Activated T-cell treated with anti-CD3 and anti-CD28 coated beads for 1 hour (primary cell): ENCODE measurements around the gene EIF4E1B.

Experiments
- DNase-seq: peaks from one replicate; pipeline ENCODE4 v3.0.0-alpha.2; 2020; ENCODE audit warnings: low read depth

The EIF4E1B gene

DNA sequence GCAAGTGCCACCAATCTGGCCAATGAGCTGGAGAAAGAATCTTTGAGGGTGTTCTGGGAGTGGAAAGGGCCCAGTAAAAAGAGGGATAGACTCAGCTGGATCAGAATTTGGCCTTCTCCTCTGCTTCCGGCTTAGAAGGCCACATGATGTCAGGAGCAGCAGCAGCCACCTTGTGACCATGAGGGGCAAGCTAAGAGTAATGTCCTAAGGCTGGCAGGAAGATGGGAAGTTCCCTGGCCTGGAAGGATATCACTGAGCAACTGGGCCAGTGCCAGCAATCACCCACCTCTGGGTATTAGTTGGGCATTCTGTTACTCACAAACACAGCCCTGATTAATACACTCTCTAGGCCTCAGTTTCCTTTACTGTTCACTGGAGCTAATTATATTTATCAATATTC, 61.0 kb downstream of the EIF4E1B start:
- DNase-seq: no peak

DNA sequence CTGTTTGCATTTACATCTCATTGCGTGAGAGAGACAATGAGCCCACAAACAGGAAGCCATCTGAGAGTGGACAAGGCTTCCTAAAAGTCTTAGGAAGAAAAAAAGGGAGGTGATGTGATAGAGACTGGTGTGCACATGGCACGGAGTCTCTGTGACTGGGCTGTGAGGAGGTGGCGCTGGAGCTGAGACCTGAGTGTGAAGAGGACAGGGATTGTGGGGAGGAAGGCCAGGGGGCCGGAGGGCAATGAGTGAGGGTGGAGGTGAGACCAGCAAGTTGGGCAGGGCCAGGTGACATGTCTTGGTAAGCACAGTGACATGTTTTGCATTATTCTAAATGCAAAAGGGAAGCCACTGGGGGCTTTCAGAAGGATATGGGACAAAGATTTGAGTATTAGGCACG, 61.9 kb downstream of the EIF4E1B start:
- DNase-seq: no peak

DNA sequence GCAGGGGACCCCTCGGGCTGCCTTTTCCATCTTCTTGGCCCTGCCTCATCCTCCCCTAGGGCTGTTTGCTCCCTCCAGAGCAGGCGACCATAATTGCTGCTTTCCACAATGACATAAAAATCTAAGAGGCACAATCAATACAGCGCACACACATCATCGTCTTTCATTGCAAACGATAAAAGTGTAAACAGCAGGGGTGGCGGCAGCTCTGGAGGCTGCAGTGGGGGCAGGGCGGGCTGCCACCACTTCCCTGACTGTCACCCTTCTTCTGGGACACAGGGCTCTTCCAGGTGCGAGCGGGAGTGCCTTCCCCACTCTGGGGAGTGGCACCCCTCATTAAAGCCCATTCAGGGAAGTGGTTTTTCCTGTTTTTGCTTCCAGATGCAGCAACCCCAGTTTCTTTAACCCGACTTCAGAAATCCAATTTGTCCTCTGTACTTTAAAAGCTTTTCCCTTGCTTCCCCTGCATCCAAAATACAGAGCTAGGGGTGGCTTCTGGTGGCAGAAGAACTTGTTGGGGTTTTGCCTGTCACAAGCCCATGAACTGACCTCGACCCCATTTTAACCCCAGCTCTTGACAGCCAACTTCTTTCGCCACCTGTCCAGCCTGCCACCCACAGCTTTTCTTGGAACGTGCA, 62.5 kb downstream of the EIF4E1B start:
- no peak for DNase-seq

DNA sequence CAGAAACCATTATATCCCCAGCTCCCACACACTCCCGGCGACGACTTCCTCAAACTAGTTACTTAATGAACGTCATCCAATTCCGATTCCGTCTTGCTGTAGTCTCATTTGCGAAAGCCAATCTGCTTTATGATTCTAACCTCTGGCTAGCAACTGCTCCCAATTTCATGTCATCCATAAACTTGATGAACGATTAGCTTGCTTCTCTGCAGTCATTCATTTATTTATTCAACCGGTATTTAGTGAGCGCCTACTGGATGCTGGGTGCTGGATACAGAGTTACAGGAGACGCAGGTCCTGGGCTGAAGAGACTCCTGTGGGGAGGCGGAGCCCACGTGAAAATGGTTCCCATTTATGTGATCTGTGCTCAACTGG, 63.0 kb downstream of the EIF4E1B start:
- DNase-seq: no peak

DNA sequence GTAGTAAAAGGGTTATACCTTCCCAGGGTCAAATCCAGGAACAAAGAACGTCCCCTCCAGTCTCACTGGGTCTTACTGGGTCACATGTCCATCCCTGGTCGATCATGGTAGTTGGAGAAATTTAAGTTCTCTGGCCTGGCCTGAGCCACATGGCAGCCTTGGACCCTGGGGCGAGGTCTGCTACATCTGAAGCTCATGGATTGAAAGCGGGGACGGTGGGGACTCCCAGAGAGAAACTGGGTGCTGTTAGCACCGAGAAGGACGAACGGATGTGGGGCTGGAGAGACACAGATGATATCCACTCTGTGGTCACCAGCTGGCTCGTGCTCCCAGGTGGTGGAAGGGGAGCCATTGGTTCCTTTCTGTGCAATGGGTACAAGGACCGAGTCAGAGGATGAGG, 63.7 kb downstream of the EIF4E1B start:
- no peak for DNase-seq

DNA sequence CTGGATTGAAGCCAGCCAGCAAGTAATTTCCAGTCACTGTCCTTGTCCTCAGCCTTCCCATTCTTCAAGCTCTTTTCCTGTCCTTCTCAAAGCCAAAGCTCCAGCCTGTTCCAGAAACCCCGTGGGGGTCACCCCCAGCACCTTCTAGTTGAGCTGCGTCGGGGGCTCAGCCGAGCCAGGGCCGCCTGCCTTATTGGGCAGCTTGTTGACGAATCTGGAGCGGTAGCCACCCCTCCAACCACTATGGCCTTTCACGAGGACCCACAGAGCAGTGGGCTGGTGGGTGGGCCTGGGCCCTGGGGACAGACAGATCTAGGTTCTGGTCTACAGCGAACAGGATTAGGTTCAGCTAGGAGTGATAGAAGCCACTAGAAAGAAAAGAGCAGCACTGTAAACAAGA, 64.2 kb downstream of the EIF4E1B start:
- no peak for DNase-seq

DNA sequence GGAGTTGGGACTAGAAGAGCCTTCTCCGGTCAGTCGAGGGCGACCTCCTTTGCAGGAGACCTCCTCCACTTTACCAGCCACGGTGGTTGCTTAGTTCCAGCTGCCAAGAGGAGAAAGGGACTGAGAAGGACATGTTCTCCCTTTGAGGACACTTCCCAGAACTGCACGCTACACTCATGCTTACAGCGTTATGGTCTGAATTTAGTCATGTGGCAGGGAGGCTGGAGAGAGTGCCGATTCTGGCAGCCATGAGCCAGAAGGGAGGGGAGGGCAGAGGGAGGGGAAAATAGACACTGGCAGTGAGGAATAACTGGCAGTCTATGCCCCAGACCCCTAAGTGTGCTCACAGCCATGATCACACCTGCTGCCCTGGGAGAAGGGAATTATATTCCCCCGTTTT, 64.6 kb downstream of the EIF4E1B start:
- DNase-seq: no peak
